HepG2 (cell line): Measurements from ENCODE around the gene CLTA. TPM values are rescaled to one million over a fixed set of nuclear protein-coding genes. Genes with fewer than 3 reads are reported as not detected.

Experiments used
- ADNP ChIP-seq: sonication (generic); formaldehyde crosslinking; IDR thresholded peaks from 2 replicates; pipeline ENCODE4 v1.4.0; 2020; ENCODE audit warnings: missing genetic modification reagents
- BCL6 ChIP-seq: IDR thresholded peaks from 2 replicates; pipeline ENCODE4 v1.6.1; 2016; ENCODE audit warnings: missing genetic modification reagents, missing compliant biosample characterization
- ELF1 ChIP-seq: sonication (generic); formaldehyde crosslinking; IDR thresholded peaks from 2 replicates; pipeline ENCODE4 v1.4.0; 2020; ENCODE audit warnings: missing genetic modification reagents
- ELF3 ChIP-seq: IDR thresholded peaks from 2 replicates; pipeline ENCODE4 v1.6.1; 2016; ENCODE audit warnings: missing genetic modification reagents, missing compliant biosample characterization
- EZH2 ChIP-seq: conservative IDR thresholded peaks from 2 replicates; pipeline ENCODE4 v1.6.1; 2012; ENCODE audit warnings: mild to moderate bottlenecking, low read depth, low read length, moderate library complexity
- FOXC1 ChIP-seq: sonication (generic); formaldehyde crosslinking; IDR thresholded peaks from 2 replicates; pipeline ENCODE4 v1.8.0; 2022; ENCODE audit warnings: mild to moderate bottlenecking, missing genetic modification reagents, borderline replicate concordance
- FOXP4 ChIP-seq: sonication (generic); formaldehyde crosslinking; IDR thresholded peaks from 2 replicates; pipeline ENCODE4 v1.4.0; 2020; ENCODE audit warnings: missing genetic modification reagents
- MED8 ChIP-seq: sonication (generic); formaldehyde crosslinking; IDR thresholded peaks from 2 replicates; pipeline ENCODE4 v1.8.1; 2023; ENCODE audit warnings: mild to moderate bottlenecking, missing genetic modification reagents; ENCODE audit not compliant: insufficient replicate concordance
- NCOA1 ChIP-seq: sonication (generic); formaldehyde crosslinking; IDR thresholded peaks from 2 replicates; pipeline ENCODE4 v1.9.0; 2021; ENCODE audit warnings: missing genetic modification reagents
- SCMH1 ChIP-seq: sonication (generic); formaldehyde crosslinking; IDR thresholded peaks from 2 replicates; pipeline ENCODE4 v1.9.0; 2021; ENCODE audit warnings: missing genetic modification reagents, mild to moderate bottlenecking, borderline replicate concordance
- TEAD2 ChIP-seq: sonication (generic); formaldehyde crosslinking; IDR thresholded peaks from 2 replicates; pipeline ENCODE4 v1.9.0; 2021; ENCODE audit warnings: missing genetic modification reagents
- ZMYM2 ChIP-seq: sonication (generic); formaldehyde crosslinking; IDR thresholded peaks from 2 replicates; pipeline ENCODE4 v1.8.0; 2022; ENCODE audit warnings: mild to moderate bottlenecking, missing genetic modification reagents
- ZNF180 ChIP-seq: sonication (generic); formaldehyde crosslinking; IDR thresholded peaks from 2 replicates; pipeline ENCODE4 v1.4.0; 2020; ENCODE audit warnings: low read depth, missing genetic modification reagents, borderline replicate concordance
- ZNF282 ChIP-seq: fragments of 450-650 bp; IDR thresholded peaks from 2 replicates; pipeline ENCODE4 v1.6.1; 2018; ENCODE audit not compliant: partially characterized antibody
- ZNF878 ChIP-seq: sonication (generic); formaldehyde crosslinking; IDR thresholded peaks from 2 replicates; pipeline ENCODE4 v1.8.1; 2023; ENCODE audit warnings: mild to moderate bottlenecking, missing genetic modification reagents, moderate library complexity
- polyA plus RNA-seq, 8 experiments: library from polyadenylated mRNA; depleted of rRNA in 3 of 8; stranded (reverse) in 7 of 8; unstranded in 1 of 8; fragments of >200 nt; fragmentation: Illumina TruSeq in 4 of 8; extraction: Trizol in 4 of 8; gene quantifications; 2 replicates each; pipeline versions ENCODE4 v1.2.1 to v1.2.3, GENCODE V29; 2011 to 2016; ENCODE audit warnings: low read depth in 4 of 8, missing spikeins in 1 of 8, mixed read lengths in 1 of 8; ENCODE audit not compliant: insufficient read depth in 1 of 8
- total RNA-seq, 5 experiments: library from RNA; depleted of rRNA; stranded (reverse); fragments of >200 nt; fragmentation: Illumina TruSeq; extraction: Trizol; gene quantifications; 2 replicates each; pipeline ENCODE4 v1.2.3, GENCODE V29; 2016; ENCODE audit warnings: low read depth in 1 of 5
- TF ChIP-seq, protein P1 (sequence below): sonication (generic); formaldehyde crosslinking; IDR thresholded peaks from 2 replicates; pipeline ENCODE4 v1.4.0; 2020; ENCODE audit warnings: mild to moderate bottlenecking, missing genetic modification reagents
- TF ChIP-seq, protein P2 (sequence below): sonication (generic); formaldehyde crosslinking; conservative IDR thresholded peaks from 2 replicates; pipeline ENCODE4 v1.4.0; 2020; ENCODE audit warnings: missing genetic modification reagents
- TF ChIP-seq, protein P3 (sequence below): sonication (generic); formaldehyde crosslinking; IDR thresholded peaks from 2 replicates; pipeline ENCODE4 v1.5.0; 2020; ENCODE audit warnings: mild to moderate bottlenecking, missing genetic modification reagents
- TF ChIP-seq, protein P4 (sequence below): sonication (generic); formaldehyde crosslinking; IDR thresholded peaks from 2 replicates; pipeline ENCODE4 v1.4.0; 2020; ENCODE audit warnings: mild to moderate bottlenecking, missing genetic modification reagents

Gene CLTA
- total and polyA plus RNA-seq, 2 of the 13 experiments (the other 11 are each of a cell fraction or from before 2014, with no cell fraction given): 143 to 222 TPM

GRCh38 chr9:36190388-36191289 is at the start of gene CLTA (continued):
- TF ChIP-seq, protein P1, sequence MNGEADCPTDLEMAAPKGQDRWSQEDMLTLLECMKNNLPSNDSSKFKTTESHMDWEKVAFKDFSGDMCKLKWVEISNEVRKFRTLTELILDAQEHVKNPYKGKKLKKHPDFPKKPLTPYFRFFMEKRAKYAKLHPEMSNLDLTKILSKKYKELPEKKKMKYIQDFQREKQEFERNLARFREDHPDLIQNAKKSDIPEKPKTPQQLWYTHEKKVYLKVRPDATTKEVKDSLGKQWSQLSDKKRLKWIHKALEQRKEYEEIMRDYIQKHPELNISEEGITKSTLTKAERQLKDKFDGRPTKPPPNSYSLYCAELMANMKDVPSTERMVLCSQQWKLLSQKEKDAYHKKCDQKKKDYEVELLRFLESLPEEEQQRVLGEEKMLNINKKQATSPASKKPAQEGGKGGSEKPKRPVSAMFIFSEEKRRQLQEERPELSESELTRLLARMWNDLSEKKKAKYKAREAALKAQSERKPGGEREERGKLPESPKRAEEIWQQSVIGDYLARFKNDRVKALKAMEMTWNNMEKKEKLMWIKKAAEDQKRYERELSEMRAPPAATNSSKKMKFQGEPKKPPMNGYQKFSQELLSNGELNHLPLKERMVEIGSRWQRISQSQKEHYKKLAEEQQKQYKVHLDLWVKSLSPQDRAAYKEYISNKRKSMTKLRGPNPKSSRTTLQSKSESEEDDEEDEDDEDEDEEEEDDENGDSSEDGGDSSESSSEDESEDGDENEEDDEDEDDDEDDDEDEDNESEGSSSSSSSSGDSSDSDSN (CRISPR knock-in tag): peak; percentile 89
- no peak for TF ChIP-seq NCOA1 (CRISPR knock-in tag)
- TF ChIP-seq ZMYM2 (CRISPR knock-in tag): peak; percentile 59
- TF ChIP-seq ADNP (CRISPR knock-in tag): no peak
- peak; percentile 94 for TF ChIP-seq ELF1 (CRISPR knock-in tag)
- TF ChIP-seq ELF3 (CRISPR knock-in tag): peak; percentile 96
- TF ChIP-seq, protein P2, sequence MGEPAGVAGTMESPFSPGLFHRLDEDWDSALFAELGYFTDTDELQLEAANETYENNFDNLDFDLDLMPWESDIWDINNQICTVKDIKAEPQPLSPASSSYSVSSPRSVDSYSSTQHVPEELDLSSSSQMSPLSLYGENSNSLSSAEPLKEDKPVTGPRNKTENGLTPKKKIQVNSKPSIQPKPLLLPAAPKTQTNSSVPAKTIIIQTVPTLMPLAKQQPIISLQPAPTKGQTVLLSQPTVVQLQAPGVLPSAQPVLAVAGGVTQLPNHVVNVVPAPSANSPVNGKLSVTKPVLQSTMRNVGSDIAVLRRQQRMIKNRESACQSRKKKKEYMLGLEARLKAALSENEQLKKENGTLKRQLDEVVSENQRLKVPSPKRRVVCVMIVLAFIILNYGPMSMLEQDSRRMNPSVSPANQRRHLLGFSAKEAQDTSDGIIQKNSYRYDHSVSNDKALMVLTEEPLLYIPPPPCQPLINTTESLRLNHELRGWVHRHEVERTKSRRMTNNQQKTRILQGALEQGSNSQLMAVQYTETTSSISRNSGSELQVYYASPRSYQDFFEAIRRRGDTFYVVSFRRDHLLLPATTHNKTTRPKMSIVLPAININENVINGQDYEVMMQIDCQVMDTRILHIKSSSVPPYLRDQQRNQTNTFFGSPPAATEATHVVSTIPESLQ (CRISPR knock-in tag): no peak
- TF ChIP-seq ZNF878 (CRISPR knock-in tag): no peak
- TF ChIP-seq ZNF180 (CRISPR knock-in tag): no peak; the same call in 1 of the 2 replicates
- no peak for TF ChIP-seq SCMH1 (CRISPR knock-in tag)
- TF ChIP-seq, protein P3, sequence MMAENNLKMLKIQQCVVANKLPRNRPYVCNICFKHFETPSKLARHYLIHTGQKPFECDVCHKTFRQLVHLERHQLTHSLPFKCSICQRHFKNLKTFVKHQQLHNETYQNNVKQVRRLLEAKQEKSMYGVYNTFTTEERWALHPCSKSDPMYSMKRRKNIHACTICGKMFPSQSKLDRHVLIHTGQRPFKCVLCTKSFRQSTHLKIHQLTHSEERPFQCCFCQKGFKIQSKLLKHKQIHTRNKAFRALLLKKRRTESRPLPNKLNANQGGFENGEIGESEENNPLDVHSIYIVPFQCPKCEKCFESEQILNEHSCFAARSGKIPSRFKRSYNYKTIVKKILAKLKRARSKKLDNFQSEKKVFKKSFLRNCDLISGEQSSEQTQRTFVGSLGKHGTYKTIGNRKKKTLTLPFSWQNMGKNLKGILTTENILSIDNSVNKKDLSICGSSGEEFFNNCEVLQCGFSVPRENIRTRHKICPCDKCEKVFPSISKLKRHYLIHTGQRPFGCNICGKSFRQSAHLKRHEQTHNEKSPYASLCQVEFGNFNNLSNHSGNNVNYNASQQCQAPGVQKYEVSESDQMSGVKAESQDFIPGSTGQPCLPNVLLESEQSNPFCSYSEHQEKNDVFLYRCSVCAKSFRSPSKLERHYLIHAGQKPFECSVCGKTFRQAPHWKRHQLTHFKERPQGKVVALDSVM (CRISPR knock-in tag): 0 out of 2 replicates have a peak, but pooled peaks have one; percentile 22
- TF ChIP-seq EZH2: no peak
- peak; percentile 64 for TF ChIP-seq FOXP4 (CRISPR knock-in tag)
- no peak for TF ChIP-seq TEAD2 (CRISPR knock-in tag)
- 0 out of 2 replicates have a peak, but pooled peaks have one; percentile 35 for TF ChIP-seq FOXC1 (CRISPR knock-in tag)
- peak; percentile 41; the same call in 1 of the 2 replicates for TF ChIP-seq BCL6
- TF ChIP-seq ZNF282: no peak
- TF ChIP-seq, protein P4, sequence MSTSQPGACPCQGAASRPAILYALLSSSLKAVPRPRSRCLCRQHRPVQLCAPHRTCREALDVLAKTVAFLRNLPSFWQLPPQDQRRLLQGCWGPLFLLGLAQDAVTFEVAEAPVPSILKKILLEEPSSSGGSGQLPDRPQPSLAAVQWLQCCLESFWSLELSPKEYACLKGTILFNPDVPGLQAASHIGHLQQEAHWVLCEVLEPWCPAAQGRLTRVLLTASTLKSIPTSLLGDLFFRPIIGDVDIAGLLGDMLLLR (CRISPR knock-in tag): no peak; the same call in 1 of the 2 replicates
- peak; percentile 61 for TF ChIP-seq MED8
